GM11168 (cell line): ENCODE measurements around the gene ARL6IP1.
"Not testable (repeated sequence)": the region's sequence is repeated elsewhere in the genome, so short reads cannot be mapped to it uniquely, and the experiment has no call there.

Source experiments
- in situ Hi-C: fragments of 300-500 bp; cut with MboI; formaldehyde crosslinking; loops from one replicate; pipeline ENCODE4 v1.12.0; 2022; ENCODE audit warnings: low sequenced_read_pairs; ENCODE audit not compliant: unreplicated experiment

ARL6IP1 gene

DNA sequence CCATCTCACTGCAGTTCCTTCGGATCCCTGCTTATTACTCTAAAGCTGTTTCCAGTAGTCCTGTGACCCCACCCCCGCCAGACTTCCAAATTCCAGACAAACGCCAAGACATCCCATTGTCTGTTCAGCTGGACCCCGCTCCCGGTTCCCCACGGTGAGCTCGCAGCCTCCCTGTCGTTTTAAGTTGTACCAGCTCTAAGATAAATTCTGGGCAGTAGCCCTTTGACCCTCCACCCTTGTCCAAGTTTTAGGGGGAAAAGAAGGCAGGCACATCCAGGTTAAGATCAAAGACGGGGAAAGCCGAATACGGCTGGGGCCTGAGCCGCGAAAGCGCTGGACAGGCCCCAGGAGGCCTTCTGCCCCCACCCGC is 589 bp downstream of the ARL6IP1 start:
- in situ Hi-C loops: no loop called here

DNA sequence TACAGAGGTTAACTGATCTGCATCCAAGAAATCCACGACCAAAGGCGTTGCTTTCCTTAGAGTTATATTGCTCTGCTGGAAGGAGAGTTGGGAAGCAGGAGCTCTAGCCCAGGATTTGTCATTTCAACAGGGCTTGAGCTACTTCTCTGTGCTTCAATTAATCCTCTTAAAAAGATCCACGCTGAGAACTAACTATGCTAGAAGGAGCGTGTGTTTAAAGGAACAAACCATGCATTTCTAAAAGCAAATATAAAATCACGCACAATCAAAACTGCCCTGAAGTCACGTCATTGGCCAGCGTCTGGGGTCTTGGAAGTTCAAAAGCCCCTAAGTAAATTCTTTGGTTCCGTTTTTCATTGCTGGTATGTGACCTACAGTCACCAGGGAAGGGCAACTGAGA is 1.1 kb downstream of the ARL6IP1 start:
- in situ Hi-C loops: no loop called here

DNA sequence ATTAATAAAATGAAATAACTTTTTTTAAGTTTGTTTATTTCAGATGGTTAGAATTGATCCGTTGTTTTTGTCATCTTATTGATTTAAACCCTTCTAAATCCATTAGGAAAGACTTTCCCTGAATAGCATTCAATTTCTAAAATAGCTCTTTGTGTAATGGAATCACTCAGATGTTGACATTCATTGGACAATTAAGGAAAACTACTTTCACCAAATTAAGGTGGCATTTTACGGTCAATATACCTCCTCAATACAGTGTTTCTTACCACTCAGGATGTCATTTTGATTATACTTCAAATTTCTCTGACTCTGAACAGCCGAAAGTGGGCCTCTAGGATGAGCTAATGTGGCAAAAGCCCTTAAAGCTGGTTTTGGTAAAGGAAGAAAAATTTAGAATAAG is 1.8 kb downstream of the ARL6IP1 start:
- in situ Hi-C loops: loop anchor here (25.0 kb wide), 1 partner anchor 212 kb away; no protein-coding TSS in a partner anchor

DNA sequence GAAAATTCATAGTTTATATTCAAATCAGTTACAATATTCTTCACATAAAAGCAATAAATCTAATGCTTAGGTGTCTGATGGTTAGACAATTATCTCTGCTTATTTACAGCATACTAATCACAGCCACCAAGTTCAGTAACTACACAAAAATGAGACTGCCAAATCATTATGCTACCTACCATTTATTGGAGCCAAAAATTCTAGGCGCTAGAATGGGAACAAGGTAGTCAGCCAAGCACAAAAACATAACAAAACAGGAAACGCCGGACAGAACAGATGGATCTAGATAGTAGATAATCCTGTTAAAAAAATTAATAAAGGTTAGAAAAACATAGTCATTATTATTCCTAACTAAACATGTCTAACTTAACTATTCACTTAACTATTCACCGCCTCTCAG is 3.6 kb downstream of the ARL6IP1 start:
- in situ Hi-C loops: loop anchor here (25.0 kb wide), 1 partner anchor 210 kb away; no protein-coding TSS in a partner anchor

DNA sequence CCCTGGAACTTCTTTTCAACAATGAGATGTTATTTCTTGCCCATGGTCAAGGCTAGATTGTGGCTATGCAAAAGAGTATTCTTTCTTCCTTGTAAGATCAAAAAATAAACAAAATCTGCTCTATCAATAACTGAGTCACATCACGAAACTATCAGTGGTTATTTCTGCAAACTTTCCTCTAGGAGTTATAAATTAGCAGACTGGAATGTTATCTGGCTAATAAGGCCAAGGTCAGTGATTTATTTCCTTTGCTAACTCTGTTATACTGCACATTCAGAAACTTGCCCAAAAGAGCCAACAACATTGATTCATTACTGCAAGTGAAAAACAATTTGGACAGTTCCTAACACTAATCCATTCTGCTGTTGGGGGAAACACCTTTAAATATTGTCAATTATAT is 5.0 kb downstream of the ARL6IP1 start:
- in situ Hi-C loops: loop anchor here (25.0 kb wide), 1 partner anchor 209 kb away; no protein-coding TSS in a partner anchor

DNA sequence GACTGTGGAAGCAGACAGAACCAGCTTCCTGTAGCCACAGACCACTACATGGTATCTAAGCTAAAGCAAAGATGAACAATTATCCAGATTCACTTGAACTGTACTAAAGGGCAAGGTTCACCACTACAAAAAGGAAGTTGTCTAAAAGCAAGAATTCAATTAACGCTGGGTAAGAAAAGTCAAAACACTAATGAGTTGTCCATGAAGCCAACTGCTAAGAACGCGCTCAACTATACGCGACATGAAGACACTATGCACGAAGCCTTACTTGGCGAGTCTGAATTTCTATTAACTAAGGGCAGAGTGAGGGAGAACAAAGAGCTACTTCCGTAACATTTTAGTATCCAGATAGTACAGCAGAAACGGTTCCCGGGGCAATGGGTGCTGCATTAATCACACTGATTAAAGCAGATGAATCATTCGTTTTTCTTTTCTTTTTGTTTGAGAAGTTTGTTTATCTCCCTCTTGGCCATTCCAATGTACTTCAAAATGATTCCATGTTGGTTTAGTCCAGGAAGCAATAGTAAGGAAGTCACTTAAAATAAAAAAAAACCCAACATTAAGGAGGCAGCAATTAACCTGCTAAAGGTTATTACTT is 8.4 kb downstream of the ARL6IP1 start:
- in situ Hi-C loops: loop anchor here (25.0 kb wide), 1 partner anchor 206 kb away; no protein-coding TSS in a partner anchor

DNA sequence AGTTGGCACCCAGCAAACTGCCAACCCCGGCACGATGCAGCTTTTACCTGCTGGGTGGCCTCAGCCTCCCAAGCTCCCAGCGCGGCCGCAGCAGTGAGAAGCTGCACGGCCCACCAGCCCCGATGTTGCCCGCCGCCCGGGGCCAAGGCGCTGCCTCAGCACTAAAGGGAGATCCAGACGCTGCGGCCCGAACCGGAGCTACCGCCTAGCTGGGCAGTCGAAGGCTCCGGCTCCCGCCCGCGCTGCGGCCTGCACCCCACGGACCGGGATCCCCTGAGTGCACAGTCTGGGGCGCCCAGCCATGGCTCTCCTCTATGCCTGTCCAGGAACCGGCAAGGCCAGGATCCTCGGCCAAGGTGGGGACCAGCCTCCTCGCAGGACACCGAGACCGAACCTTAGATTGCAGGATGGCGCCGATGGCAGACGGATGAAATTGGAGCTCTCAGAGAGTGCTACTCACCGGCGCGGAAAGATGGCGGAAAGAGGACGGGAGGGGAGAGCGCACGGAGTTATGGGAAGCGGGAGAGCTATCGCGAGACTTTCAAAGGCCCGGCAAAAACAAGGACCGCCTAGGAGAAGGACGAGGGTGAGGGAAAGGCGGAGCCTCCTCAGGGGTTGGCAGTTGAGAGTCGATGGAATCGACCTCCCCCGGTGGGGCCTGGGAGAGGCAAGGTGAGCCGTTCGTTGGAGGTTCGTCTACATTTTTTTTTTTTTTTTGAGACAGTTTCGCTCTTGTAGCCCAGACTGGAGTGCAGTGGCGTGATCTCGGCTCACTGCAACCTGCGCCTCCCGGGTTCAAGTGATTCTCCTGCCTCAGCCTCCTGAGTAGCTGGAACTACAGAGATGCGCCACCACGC is 11.3 kb downstream of the ARL6IP1 start, which contains the start of gene RPS15A:
RPS15A (minus strand) TSS at position 485 of the 857 bp plus-strand sequence. CDS start 1,221 bp downstream, outside the sequence.
- in situ Hi-C loops: loop anchor here (25.0 kb wide), 1 partner anchor 203 kb away; no protein-coding TSS in a partner anchor

DNA sequence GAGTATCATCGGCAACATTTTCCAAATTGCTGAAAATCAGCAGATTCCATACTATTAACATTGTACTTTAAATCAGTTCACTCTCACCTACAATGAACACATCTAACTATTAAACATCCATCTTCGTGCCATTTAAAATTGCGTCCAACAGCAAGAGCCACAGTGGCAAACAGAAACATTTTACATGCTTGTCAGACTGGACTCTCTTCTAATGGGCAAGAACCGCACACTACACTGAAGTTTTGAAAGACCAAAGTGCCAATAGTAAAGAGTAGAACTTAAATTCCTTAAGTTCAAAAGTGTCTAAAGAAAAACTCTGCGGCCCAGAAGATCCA is 11.9 kb downstream of the ARL6IP1 start:
- in situ Hi-C loops: loop anchor here (25.0 kb wide), 1 partner anchor 202 kb away; no protein-coding TSS in a partner anchor

DNA sequence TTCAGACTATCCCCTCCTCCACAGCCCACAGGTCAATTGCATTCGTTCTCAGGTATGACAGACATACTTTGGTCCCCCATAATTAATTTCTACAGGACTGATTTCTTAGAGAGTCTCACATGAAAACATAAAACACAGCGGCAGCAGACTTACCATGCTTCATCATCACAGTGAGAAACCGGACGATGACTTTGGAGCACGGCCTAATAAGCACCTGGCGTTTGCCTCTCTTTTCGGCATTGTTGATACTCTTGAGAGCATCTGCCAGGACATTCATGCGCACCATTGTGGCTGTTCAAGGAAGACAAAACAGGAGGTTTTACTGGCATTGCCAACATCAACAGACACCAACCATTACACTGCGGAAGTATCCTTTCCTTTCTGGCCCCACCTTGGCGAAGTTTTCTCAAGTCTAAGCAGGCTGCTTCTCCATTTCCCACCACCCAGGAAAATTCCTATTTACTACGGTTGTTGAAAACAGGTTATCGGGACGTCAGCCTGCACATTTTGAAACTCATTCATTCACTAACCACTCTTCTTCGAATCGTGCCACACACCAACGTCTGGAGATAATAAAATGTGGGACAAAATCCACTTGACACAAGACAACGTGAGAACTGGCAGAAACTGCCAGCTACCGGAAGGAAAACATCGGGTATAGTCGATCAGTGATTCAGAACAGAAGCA is 12.4 kb downstream of the ARL6IP1 start:
- in situ Hi-C loops: loop anchor here (25.0 kb wide), 1 partner anchor 202 kb away; no protein-coding TSS in a partner anchor

DNA sequence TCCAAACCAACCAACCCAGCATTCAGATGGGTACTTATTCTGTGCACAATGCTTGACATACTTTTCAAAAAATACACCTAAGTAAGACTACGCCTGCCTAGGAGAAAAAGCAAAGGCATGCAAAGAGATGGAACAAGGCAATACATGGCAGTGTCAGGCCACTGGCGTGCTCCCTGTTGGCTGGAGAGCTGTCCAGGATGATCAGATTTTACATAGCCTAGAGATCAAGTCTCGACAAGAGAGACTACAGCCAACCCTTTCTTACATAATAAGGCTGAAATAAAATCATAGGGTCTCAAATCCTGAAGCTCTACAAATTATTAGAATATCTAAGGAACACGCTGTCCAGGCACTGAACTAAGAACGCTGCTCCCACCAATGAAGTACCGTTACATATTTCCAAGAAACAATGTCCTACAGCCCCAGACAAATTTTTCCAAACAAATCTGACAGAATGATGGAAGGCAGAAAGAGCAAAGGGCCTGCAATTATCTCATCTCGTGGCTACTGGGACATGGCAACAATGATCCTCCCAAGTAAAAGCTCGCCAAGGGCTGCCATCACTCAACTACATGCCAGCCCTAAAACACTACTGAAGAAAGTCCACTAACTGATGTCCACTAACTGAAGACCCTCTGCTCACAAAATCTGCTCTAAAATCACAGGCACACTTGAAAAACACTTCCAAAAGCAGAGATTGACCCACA is 16.3 kb downstream of the ARL6IP1 start:
- in situ Hi-C loops: loop anchor here (25.0 kb wide), 1 partner anchor 198 kb away; no protein-coding TSS in a partner anchor

DNA sequence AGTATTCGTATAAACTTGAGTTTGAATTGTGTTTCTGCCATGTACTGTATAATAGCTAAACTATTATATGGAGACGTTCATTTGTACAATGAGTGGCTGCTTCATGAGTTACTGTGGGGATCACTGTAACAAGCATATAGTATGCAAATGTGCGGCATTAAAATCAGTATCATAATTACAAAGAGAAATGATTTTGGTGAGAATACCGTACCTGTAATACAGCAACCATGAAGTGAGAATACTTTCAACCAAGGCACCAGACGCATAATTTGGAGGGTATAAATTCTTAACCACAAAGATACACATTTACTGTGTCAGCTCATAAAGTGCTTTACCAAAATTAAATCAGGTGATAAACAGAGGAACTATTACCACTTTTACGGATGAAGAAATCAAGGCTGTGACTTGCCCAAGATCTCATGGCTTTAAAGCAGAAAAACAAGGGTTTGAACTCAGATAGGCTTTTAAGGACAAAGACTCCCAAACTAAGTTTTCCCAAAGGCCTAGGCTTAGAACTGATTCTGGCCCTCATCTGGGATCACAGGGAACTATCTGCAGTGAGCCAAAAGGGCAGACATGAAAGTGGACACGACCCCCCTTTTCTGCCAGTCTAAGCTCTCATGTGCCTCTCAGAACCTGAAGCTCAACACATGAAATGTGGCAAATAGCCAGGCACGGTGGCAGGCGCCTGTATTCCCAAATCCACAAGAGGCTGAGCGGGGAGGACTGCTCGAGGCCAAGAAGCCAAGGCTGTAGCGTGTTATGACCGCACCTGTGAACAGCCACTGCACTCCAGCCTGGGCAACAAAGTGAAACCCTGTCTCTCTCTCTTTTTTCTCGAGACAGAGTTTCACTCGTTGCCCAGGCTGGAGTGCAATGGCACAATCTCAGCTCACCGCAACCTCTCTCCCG is 17.7 kb downstream of the ARL6IP1 start:
- in situ Hi-C loops: loop anchor here (25.0 kb wide), 1 partner anchor 196 kb away; no protein-coding TSS in a partner anchor

DNA sequence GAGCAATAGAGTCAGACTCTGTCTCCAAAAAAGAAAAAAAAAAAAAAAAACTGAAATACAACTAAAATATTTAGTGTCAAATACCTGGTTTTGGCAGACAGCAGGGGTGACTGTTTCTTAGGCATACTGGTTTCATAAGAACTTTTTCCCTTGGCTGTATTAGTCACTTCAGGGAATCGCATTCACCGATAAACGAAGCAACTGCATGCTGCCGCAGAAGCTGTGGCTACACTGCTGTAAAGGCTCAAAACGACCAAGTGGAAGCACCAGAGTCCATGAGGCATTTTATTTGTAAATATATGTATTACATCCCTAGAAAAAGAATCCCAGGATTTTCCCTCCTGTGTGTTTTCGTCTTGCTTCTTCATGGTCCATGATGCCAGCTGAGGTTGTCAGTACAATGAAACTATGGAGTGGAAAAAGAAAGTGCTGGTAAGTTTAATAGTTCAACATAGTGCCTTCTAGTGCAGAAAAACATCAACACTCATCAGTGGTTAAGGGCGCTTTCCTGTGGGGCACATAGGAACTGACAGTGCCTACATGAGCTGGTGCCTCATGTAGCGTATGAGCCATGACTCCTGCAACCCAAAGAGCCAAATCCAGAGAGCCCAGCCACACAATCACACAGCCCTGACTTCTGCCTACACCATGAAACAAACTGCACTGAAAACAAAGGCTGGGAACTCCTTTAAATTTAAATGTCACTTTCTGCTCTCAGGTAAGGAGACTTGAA is 18.5 kb downstream of the ARL6IP1 start:
- in situ Hi-C loops: loop anchor here (25.0 kb wide), 1 partner anchor 196 kb away; no protein-coding TSS in a partner anchor

DNA sequence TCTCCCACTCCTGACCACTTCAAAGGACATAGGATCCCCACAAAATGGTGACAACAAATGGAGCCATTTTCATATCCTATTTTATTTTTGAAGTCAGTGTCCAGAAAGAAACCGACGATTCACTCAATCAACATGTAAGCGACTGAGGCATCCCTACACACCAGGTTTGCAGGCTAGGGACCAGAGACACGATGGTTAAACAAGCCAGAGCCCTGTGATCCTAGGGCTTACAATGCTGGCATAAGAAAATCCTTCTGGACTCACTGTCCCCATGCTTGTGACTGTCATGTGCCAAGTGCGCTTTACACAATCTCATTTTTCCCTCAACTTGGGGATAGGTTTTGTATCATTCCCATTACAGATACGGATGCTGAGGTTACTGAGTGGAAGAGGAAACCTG is 20.1 kb downstream of the ARL6IP1 start:
- in situ Hi-C loops: loop anchor here (25.0 kb wide), 1 partner anchor 194 kb away; no protein-coding TSS in a partner anchor

DNA sequence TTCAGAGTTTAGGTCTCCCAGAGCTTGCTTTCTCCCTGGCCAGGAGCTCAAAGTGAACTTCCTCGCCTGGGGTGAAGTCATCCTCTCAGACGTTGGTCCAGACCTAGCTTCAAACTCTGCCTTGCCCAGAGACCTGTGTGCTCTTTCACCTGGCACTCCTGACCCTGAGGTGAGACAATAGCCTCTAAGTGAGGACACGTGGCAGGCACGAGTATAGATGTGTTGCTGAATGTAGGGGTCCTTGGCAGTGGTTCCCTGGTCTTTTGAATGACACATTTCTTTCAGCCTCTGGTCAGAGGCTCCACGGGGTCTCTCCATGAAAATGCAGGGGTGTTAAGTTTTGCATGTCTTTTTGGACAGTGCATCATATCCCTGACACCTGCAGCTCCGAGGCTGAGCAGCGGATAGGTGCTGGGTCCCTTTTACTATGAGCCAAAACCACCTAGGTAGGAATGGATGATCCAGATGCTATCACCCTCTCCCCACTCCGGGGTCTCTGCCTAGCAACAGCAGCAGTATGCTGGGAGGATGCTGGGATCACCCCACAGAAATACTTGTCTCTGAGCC is 20.8 kb downstream of the ARL6IP1 start:
- in situ Hi-C loops: loop anchor here (25.0 kb wide), 1 partner anchor 193 kb away; no protein-coding TSS in a partner anchor

DNA sequence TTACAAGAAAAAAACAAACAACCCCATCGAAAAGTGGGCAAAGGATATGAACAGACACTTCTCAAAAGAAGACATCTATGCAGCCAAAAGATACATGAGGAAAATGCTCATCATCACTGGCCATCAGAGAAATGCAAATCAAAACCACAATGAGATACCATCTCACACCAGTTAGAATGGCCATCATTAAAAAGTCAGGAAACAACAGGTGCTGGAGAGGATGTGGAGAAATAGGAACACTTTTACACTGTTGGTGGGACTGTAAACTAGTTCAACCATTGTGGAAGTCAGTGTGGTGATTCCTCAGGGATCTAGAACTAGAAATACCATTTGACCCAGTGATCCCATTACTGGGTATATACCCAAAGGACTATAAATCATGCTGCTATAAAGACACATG is 23.7 kb downstream of the ARL6IP1 start:
- in situ Hi-C loops: loop anchor here (25.0 kb wide), 1 partner anchor 190 kb away; no protein-coding TSS in a partner anchor

DNA sequence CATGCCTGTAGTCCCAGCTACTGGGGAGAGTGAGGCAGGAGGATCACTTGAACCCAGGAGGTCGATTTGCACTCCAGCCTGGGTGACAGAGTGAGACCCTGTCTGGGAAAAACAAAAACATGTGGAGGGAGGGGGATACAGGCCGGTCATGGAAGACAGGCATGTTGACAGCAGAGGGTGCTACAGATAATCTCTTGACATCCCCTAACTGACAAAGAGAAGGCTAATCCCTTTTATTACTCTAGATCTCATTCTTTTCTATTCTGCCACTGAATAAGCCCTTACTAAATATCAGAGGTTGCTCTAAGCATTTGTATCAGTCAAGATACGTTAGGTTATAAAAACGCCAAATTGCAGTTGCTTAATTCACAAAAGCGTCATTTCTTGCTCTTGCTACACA is 25.0 kb downstream of the ARL6IP1 start:
- in situ Hi-C loops: loop anchor here (25.0 kb wide), 1 partner anchor 189 kb away; no protein-coding TSS in a partner anchor

DNA sequence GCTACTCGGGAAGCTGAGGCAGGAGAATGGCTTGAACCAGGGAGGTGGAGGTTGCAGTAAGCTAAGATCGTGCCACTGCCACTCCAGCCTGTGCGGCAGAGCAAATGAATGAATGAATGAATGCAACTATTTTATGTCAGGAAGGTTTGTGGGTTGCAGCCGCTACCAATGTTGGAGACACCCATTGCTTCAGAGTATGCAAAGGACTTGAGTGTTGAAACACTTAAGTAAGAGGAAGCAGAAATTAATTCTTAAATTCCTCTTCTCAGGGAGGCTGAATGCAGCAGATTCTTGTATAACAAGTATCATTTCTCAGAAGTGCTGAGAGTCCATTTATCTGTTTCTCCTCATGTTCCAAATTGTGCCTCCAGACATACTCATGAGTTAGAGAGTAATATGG is 26.7 kb downstream of the ARL6IP1 start:
- in situ Hi-C loops: loop anchor here (25.0 kb wide), 1 partner anchor 187 kb away; no protein-coding TSS in a partner anchor

DNA sequence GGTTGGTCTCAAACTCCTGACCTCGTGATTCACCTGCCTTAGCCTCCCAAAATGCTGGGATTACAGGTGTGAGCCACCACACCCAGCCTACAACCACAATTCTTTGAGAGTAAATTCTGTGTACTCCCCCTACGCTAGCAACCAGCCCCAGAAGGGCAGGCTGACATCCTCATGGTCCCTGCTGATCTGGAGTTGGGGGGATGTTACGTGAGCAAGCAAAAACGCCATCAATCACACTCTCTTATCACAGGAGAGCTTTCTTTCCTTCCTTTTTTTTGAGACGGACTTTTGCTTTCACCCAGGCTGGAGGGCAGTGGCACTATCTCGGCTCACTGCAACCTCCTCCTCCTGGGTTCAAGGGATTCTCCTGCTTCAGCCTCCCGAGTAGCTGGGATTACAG is 29.2 kb downstream of the ARL6IP1 start:
- in situ Hi-C loops: not testable (repeated sequence)
